ENCODE results near the gene GADD45G.

Gene GADD45G

GRCh38 chr9:89563571-89564345, 41.1 kb upstream of the GADD45G start:
- TF ChIP-seq ZFX (IDR thresholded peaks at IDR 0.05; ENCODE audit: borderline replicate concordance): no peak
- TF ChIP-seq CTCF (IDR thresholded peaks at IDR 0.05): no peak
- H3K27ac ChIP-seq: no peak overlapping the region

GRCh38 chr9:89564346-89564878, 40.4 kb upstream of the GADD45G start:
- no peak overlapping the region for H3K27ac ChIP-seq
- no peak for TF ChIP-seq ZFX (IDR thresholded peaks at IDR 0.05; ENCODE audit: borderline replicate concordance)
- peak; percentile 60 for TF ChIP-seq CTCF (IDR thresholded peaks at IDR 0.05)

- TF ChIP-seq ZFX (IDR thresholded peaks at IDR 0.05; ENCODE audit: borderline replicate concordance) (no peak), CTCF (IDR thresholded peaks at IDR 0.05) (no peak)
- no peak overlapping the region for H3K27ac ChIP-seq
Observed at GRCh38 chr9:89567649-89568048, 37.2 kb upstream of the GADD45G start.

- TF ChIP-seq CTCF (IDR thresholded peaks at IDR 0.05) (no peak), ZFX (IDR thresholded peaks at IDR 0.05; ENCODE audit: borderline replicate concordance) (no peak)
- H3K27ac ChIP-seq: no peak overlapping the region
Observed at GRCh38 chr9:89574309-89574708, 30.5 kb upstream of the GADD45G start.

GRCh38 chr9:89576404-89576839, 28.4 kb upstream of the GADD45G start:
- no peak overlapping the region for H3K27ac ChIP-seq
- TF ChIP-seq ZFX (IDR thresholded peaks at IDR 0.05; ENCODE audit: borderline replicate concordance) (no peak), CTCF (IDR thresholded peaks at IDR 0.05) (peak; percentile 87)

GRCh38 chr9:89577363-89577762, 27.4 kb upstream of the GADD45G start:
- H3K27ac ChIP-seq: no peak overlapping the region
- no peak for TF ChIP-seq ZFX (IDR thresholded peaks at IDR 0.05; ENCODE audit: borderline replicate concordance)
- TF ChIP-seq CTCF (IDR thresholded peaks at IDR 0.05): no peak

- H3K27ac ChIP-seq: no peak overlapping the region
- no peak for TF ChIP-seq ZFX (IDR thresholded peaks at IDR 0.05; ENCODE audit: borderline replicate concordance)
- no peak for TF ChIP-seq CTCF (IDR thresholded peaks at IDR 0.05)
Observed at GRCh38 chr9:89579741-89580385, 24.9 kb upstream of the GADD45G start.
